Measurements from ENCODE around the gene C1orf105. TPM values are rescaled to one million over a fixed set of nuclear protein-coding genes. Genes with fewer than 3 reads are reported as not detected.
"Not testable (repeated sequence)": the region's sequence is repeated elsewhere in the genome, so short reads cannot be mapped to it uniquely, and the experiment has no call there.

The C1orf105 gene
- 0.33 TPM for polyA plus RNA-seq (2013, experiment 1 of 2; ENCODE audit: insufficient read length)
- 4.5 TPM for polyA plus RNA-seq (2013, experiment 2 of 2; ENCODE audit: insufficient read length)

- DNase-seq = no peak
These were observed at the start of gene C1orf105 for GRCh38 chr1:172420385-172420784. C1orf105 (plus strand) TSS chr1:172420685; CDS start chr1:172420886, 201 bp downstream.

GRCh38 chr1:172371646-172372045 is 48.8 kb upstream of the C1orf105 start:
- DNase-seq = not testable (repeated sequence)

- no peak for DNase-seq
These were observed 46.6 kb upstream of the C1orf105 start for GRCh38 chr1:172373864-172374263.

- DNase-seq = no peak
These were observed 45.3 kb upstream of the C1orf105 start for GRCh38 chr1:172375211-172375631.

GRCh38 chr1:172376431-172376830 is 44.1 kb upstream of the C1orf105 start:
- no peak for DNase-seq

- no peak for DNase-seq
These were observed 42.9 kb upstream of the C1orf105 start for GRCh38 chr1:172377565-172377964.

- no peak for DNase-seq
These were observed 42.2 kb upstream of the C1orf105 start for GRCh38 chr1:172378109-172378760.

- no peak for DNase-seq
These were observed 39.8 kb upstream of the C1orf105 start for GRCh38 chr1:172380441-172381244.

GRCh38 chr1:172381946-172382345 is 38.5 kb upstream of the C1orf105 start:
- DNase-seq = no peak

GRCh38 chr1:172382406-172382805 is 38.1 kb upstream of the C1orf105 start:
- no peak for DNase-seq

- peak; percentile 60 for DNase-seq
These were observed 37.5 kb upstream of the C1orf105 start for GRCh38 chr1:172382990-172383389.

GRCh38 chr1:172383536-172383935 is 36.9 kb upstream of the C1orf105 start:
- peak; percentile 85 for DNase-seq

- no peak for DNase-seq
These were observed 35.8 kb upstream of the C1orf105 start for GRCh38 chr1:172384656-172385055.

- no peak for DNase-seq
These were observed 34.4 kb upstream of the C1orf105 start for GRCh38 chr1:172386046-172386445.

- DNase-seq = no peak
These were observed 32.0 kb upstream of the C1orf105 start for GRCh38 chr1:172388490-172388889.

GRCh38 chr1:172390301-172390682 is 30.2 kb upstream of the C1orf105 start:
- DNase-seq = no peak

GRCh38 chr1:172390683-172391551 is 29.6 kb upstream of the C1orf105 start:
- DNase-seq = peak; percentile 68

GRCh38 chr1:172391976-172392375 is 28.5 kb upstream of the C1orf105 start:
- no peak for DNase-seq

- no peak for DNase-seq
These were observed 27.1 kb upstream of the C1orf105 start for GRCh38 chr1:172393354-172393753.

- no peak for DNase-seq
These were observed 26.2 kb upstream of the C1orf105 start for GRCh38 chr1:172394141-172394751.

- no peak for DNase-seq
These were observed 25.7 kb upstream of the C1orf105 start for GRCh38 chr1:172394811-172395210.

GRCh38 chr1:172395576-172395975 is 24.9 kb upstream of the C1orf105 start:
- DNase-seq = no peak

Measured in fibroblast of skin of scalp (primary cell).